Measurements from ENCODE around the gene HOXA10.

HOXA10 gene

DNA sequence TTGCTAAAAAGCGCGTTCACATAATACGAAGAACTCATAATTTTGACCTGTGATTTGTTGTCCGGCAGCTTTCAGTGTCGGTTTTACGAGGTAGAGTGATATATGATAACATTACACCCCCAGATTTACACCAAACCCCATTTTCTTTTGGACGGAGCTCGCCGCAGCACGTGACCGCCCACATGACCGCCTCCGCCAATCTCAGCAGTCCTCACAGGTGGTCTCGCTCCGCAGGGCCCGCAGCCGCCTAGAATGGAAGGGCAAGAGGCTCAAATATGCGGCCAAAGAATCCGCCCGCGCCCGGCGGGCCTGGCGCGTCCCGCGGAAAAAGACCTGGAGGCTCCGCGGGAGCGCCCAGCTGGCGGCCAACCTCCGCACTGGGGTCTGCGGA is 17.6 kb downstream of the HOXA10 start, which contains the start of gene HOXA7:
Gene HOXA7, minus strand, starts transcription at position 168 of the 391 bp plus-strand sequence. Its CDS starts 130 bp downstream, at position 38.
- no peak for ATAC-seq
- TF ChIP-seq, protein P1, sequence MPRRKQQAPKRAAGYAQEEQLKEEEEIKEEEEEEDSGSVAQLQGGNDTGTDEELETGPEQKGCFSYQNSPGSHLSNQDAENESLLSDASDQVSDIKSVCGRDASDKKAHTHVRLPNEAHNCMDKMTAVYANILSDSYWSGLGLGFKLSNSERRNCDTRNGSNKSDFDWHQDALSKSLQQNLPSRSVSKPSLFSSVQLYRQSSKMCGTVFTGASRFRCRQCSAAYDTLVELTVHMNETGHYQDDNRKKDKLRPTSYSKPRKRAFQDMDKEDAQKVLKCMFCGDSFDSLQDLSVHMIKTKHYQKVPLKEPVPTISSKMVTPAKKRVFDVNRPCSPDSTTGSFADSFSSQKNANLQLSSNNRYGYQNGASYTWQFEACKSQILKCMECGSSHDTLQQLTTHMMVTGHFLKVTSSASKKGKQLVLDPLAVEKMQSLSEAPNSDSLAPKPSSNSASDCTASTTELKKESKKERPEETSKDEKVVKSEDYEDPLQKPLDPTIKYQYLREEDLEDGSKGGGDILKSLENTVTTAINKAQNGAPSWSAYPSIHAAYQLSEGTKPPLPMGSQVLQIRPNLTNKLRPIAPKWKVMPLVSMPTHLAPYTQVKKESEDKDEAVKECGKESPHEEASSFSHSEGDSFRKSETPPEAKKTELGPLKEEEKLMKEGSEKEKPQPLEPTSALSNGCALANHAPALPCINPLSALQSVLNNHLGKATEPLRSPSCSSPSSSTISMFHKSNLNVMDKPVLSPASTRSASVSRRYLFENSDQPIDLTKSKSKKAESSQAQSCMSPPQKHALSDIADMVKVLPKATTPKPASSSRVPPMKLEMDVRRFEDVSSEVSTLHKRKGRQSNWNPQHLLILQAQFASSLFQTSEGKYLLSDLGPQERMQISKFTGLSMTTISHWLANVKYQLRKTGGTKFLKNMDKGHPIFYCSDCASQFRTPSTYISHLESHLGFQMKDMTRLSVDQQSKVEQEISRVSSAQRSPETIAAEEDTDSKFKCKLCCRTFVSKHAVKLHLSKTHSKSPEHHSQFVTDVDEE (CRISPR knock-in tag; IDR thresholded peaks at IDR 0.05) = no peak

- no peak for TF ChIP-seq GLIS3 (CRISPR knock-in tag; IDR thresholded peaks at IDR 0.05)
- no peak for TF ChIP-seq ZC3H10 (CRISPR knock-in tag; IDR thresholded peaks at IDR 0.05)
- ATAC-seq = no peak
Measured at GRCh38 chr7:27155816-27156507, 18.2 kb downstream of the HOXA10 start.

GRCh38 chr7:27154901-27155815 is 19.0 kb downstream of the HOXA10 start:
- no peak for ATAC-seq

DNA sequence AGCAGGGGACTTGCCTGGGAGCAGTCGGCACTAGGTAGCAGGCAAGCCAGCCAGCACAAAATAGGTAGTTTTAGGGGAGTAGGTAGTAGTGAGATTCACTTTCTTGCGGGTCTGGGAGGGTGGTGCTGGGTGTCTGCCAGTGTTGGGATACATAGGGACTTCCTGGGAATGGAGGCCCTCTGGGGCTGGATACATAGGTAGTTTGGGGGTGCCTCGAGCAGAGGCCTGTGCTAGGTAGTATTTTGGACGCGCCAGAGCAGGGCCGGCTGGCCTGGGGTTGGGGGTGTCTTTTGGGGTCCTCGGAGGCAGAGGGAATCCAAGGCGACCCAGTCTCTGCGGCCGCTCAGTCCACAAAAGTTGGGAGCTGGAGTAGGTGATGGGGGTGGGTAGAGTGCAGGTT is 19.8 kb downstream of the HOXA10 start:
- no peak for ATAC-seq
- TF ChIP-seq BACH2 (CRISPR knock-in tag; IDR thresholded peaks at IDR 0.05; ENCODE audit: borderline replicate concordance) (no peak), POU6F1 (CRISPR knock-in tag; IDR thresholded peaks at IDR 0.05; ENCODE audit: borderline replicate concordance, low read depth) (no peak), ARNTL (CRISPR knock-in tag; IDR thresholded peaks at IDR 0.05; ENCODE audit: borderline replicate concordance, low read depth) (no peak), TOX (CRISPR knock-in tag; IDR thresholded peaks at IDR 0.05; ENCODE audit: borderline replicate concordance) (no peak), CSRNP3 (CRISPR knock-in tag; IDR thresholded peaks at IDR 0.05) (no peak), ZC3H10 (CRISPR knock-in tag; IDR thresholded peaks at IDR 0.05) (no peak), ZFP3 (CRISPR knock-in tag; IDR thresholded peaks at IDR 0.05) (no peak), ZNF70 (CRISPR knock-in tag; IDR thresholded peaks at IDR 0.05) (no peak), SNAI2 (CRISPR knock-in tag; IDR thresholded peaks at IDR 0.05) (no peak), ISL1 (CRISPR knock-in tag; IDR thresholded peaks at IDR 0.05) (no peak), ZNF8 (CRISPR knock-in tag; IDR thresholded peaks at IDR 0.05) (no peak), OSR1 (CRISPR knock-in tag; IDR thresholded peaks at IDR 0.05) (no peak), TCF4 (CRISPR knock-in tag; IDR thresholded peaks at IDR 0.05; ENCODE audit: borderline replicate concordance) (no peak), ZFP30 (CRISPR knock-in tag; IDR thresholded peaks at IDR 0.05) (no peak), ZNF565 (CRISPR knock-in tag; conservative IDR thresholded peaks at IDR 0.05; ENCODE audit: low read depth) (no peak), ESRRG (CRISPR knock-in tag; IDR thresholded peaks at IDR 0.05) (no peak)
- TF ChIP-seq, protein P1 (CRISPR knock-in tag; IDR thresholded peaks at IDR 0.05) = no peak

More at GRCh38 chr7:27154901-27155815, 19.0 kb downstream of the HOXA10 start:
- TF ChIP-seq ISL1 (CRISPR knock-in tag; IDR thresholded peaks at IDR 0.05) (no peak), ARNTL (CRISPR knock-in tag; IDR thresholded peaks at IDR 0.05; ENCODE audit: borderline replicate concordance, low read depth) (no peak), ZNF565 (CRISPR knock-in tag; conservative IDR thresholded peaks at IDR 0.05; ENCODE audit: low read depth) (no peak), RARB (CRISPR knock-in tag; IDR thresholded peaks at IDR 0.05) (no peak), ZC3H10 (CRISPR knock-in tag; IDR thresholded peaks at IDR 0.05) (no peak)
